ENCODE measurements around the gene AWAT2. TPM values are rescaled to one million over a fixed set of nuclear protein-coding genes. Genes with fewer than 3 reads are reported as not detected.

The AWAT2 gene
- total and polyA plus RNA-seq, 2 experiments from 2014 or later: not detected

DNA sequence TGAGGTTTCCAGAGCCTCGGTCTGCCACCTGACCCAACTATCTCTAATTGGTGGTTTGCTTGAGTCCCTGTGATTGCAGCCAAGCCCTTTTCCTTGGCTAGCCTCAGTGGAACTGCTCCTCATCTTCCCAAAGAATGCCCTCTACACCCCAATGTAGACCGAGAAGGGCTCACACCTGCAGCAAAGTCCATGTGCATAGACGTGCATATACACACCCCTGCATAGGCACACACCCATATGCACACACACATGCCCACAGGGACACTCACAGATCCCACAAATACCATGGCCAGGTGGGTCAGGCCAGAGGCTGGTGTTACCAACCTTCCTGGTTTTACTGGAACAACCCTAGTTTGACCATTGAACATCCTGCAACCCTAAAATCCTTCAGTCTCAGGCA lies 332 bp downstream of the AWAT2 start:
- Histone ChIP-seq H3K4me3 (no peak overlapping the region), H3K4me2 (no peak overlapping the region), H3K36me3 (ENCODE audit: insufficient read depth) (no peaks in the 10 kb centered on the region), H4K20me1 (replicated peaks; ENCODE audit: insufficient read depth) (no peaks in the 10 kb centered on the region), H3K27ac (ENCODE audit: low read depth) (no peak overlapping the region), H3F3A (replicated peaks; ENCODE audit: low read depth) (no peaks in the 10 kb centered on the region), H3K4me1 (ENCODE audit: insufficient read depth) (no peaks in the 10 kb centered on the region), H3K79me2 (replicated peaks; ENCODE audit: insufficient read depth) (no peaks in the 10 kb centered on the region), H3K9me2 (ENCODE audit: insufficient read depth) (no peaks in the 10 kb centered on the region), H2AFZ (no peak overlapping the region), H3K27me3 (ENCODE audit: insufficient read depth) (no peaks in the 10 kb centered on the region)
- TF ChIP-seq CTCF (conservative IDR thresholded peaks at IDR 0.05; ENCODE audit: low read depth in 2 of 2): no peak
- no peak for TF ChIP-seq JUNB (IDR thresholded peaks at IDR 0.05; ENCODE audit: unreplicated experiment)
- no peak for TF ChIP-seq EZH2phosphoT487 (IDR thresholded peaks at IDR 0.05; ENCODE audit: unreplicated experiment)
- TF ChIP-seq, protein P1, sequence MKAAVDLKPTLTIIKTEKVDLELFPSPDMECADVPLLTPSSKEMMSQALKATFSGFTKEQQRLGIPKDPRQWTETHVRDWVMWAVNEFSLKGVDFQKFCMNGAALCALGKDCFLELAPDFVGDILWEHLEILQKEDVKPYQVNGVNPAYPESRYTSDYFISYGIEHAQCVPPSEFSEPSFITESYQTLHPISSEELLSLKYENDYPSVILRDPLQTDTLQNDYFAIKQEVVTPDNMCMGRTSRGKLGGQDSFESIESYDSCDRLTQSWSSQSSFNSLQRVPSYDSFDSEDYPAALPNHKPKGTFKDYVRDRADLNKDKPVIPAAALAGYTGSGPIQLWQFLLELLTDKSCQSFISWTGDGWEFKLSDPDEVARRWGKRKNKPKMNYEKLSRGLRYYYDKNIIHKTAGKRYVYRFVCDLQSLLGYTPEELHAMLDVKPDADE (IDR thresholded peaks at IDR 0.05): no peak
- no peak for TF ChIP-seq STAT1 (IDR thresholded peaks at IDR 0.05; ENCODE audit: unreplicated experiment)
- no peak for TF ChIP-seq CREB1 (CRISPR knock-in tag; IDR thresholded peaks at IDR 0.05; ENCODE audit: low read depth)
- TF ChIP-seq EZH2 (IDR thresholded peaks at IDR 0.05; ENCODE audit: low read depth, unreplicated experiment): no peak
- ATAC-seq: no peak
- Mint-ChIP-seq H3K36me3 (ENCODE audit: low read depth) (no peaks in the 10 kb centered on the region; the same call in 2 of the 3 replicates), H3K27me3 (ENCODE audit: insufficient read depth, low read depth, poor library complexity) (no peaks in the 10 kb centered on the region), H3K9me3 (no peaks in the 10 kb centered on the region; the same call in 2 of the 3 replicates), H3K4me3 (no peak overlapping the region), H3K27ac (no peak overlapping the region), H3K4me1 (no peaks in the 10 kb centered on the region)
- DNase-seq (ENCODE audit: low spot score): no peak

DNA sequence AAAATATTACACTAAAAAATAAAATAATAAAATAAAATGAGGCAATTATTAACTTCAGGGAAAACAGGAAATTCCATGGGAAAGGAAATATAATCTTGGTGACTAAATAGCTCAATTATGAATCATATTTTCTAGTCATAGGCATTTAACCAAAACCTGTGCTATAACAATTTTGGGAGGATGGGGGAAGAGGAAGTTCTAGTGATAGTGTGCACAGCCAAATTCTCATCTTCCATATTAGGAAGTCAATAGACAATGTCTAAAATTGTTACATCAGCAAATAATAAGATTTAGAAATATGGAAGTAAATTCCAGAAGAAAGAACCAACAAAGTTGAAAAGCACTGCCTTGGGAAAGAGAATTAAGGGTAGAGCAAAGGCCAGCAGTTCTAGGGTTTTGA lies 2.8 kb downstream of the AWAT2 start:
- Mint-ChIP-seq H3K27me3 (ENCODE audit: insufficient read depth, low read depth, poor library complexity) (peaks cover 2% of the 10 kb centered on the region), H3K4me1 (peaks cover 2% of the 10 kb centered on the region), H3K4me3 (no peak overlapping the region), H3K9me3 (no peaks in the 10 kb centered on the region; the same call in 2 of the 3 replicates), H3K36me3 (ENCODE audit: low read depth) (no peaks in the 10 kb centered on the region), H3K27ac (no peak overlapping the region)
- Histone ChIP-seq H3K79me2 (replicated peaks; ENCODE audit: insufficient read depth) (no peaks in the 10 kb centered on the region), H2AFZ (no peak overlapping the region), H3K4me1 (ENCODE audit: insufficient read depth) (no peaks in the 10 kb centered on the region), H3K4me3 (no peak overlapping the region), H3F3A (replicated peaks; ENCODE audit: low read depth) (no peaks in the 10 kb centered on the region), H3K36me3 (ENCODE audit: insufficient read depth) (no peaks in the 10 kb centered on the region), H3K27me3 (ENCODE audit: insufficient read depth) (no peaks in the 10 kb centered on the region), H3K9me2 (ENCODE audit: insufficient read depth) (no peaks in the 10 kb centered on the region), H3K27ac (ENCODE audit: low read depth) (no peak overlapping the region), H3K4me2 (no peak overlapping the region), H4K20me1 (replicated peaks; ENCODE audit: insufficient read depth) (no peaks in the 10 kb centered on the region)
- DNase-seq (ENCODE audit: low spot score) (no peak), ATAC-seq (no peak)
- TF ChIP-seq CTCF (conservative IDR thresholded peaks at IDR 0.05; ENCODE audit: low read depth in 2 of 2) (no peak), ZNF114 (CRISPR knock-in tag; IDR thresholded peaks at IDR 0.05) (no peak), CREB1 (CRISPR knock-in tag; IDR thresholded peaks at IDR 0.05; ENCODE audit: low read depth) (no peak)
- TF ChIP-seq, protein P2, sequence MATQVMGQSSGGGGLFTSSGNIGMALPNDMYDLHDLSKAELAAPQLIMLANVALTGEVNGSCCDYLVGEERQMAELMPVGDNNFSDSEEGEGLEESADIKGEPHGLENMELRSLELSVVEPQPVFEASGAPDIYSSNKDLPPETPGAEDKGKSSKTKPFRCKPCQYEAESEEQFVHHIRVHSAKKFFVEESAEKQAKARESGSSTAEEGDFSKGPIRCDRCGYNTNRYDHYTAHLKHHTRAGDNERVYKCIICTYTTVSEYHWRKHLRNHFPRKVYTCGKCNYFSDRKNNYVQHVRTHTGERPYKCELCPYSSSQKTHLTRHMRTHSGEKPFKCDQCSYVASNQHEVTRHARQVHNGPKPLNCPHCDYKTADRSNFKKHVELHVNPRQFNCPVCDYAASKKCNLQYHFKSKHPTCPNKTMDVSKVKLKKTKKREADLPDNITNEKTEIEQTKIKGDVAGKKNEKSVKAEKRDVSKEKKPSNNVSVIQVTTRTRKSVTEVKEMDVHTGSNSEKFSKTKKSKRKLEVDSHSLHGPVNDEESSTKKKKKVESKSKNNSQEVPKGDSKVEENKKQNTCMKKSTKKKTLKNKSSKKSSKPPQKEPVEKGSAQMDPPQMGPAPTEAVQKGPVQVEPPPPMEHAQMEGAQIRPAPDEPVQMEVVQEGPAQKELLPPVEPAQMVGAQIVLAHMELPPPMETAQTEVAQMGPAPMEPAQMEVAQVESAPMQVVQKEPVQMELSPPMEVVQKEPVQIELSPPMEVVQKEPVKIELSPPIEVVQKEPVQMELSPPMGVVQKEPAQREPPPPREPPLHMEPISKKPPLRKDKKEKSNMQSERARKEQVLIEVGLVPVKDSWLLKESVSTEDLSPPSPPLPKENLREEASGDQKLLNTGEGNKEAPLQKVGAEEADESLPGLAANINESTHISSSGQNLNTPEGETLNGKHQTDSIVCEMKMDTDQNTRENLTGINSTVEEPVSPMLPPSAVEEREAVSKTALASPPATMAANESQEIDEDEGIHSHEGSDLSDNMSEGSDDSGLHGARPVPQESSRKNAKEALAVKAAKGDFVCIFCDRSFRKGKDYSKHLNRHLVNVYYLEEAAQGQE (IDR thresholded peaks at IDR 0.05; ENCODE audit: unreplicated experiment): no peak

Measured in GM23338 (cell line).